Astrocyte (in vitro differentiated cells and primary cell): ENCODE measurements around the gene XYLB.

Source experiments
- EZH2 ChIP-seq: IDR thresholded peaks from 2 replicates; pipeline ENCODE4 v1.6.1; 2012; ENCODE audit warnings: mild to moderate bottlenecking, low read length, inconsistent platforms; ENCODE audit not compliant: insufficient read depth
- TF ChIP-seq, protein P1 (sequence below): IDR thresholded peaks from 2 replicates; pipeline ENCODE4 v1.5.1; 2011; ENCODE audit warnings: low read depth, mild to moderate bottlenecking, inconsistent platforms, low read length, moderate library complexity; ENCODE audit not compliant: insufficient read depth

- TF ChIP-seq, protein P1, sequence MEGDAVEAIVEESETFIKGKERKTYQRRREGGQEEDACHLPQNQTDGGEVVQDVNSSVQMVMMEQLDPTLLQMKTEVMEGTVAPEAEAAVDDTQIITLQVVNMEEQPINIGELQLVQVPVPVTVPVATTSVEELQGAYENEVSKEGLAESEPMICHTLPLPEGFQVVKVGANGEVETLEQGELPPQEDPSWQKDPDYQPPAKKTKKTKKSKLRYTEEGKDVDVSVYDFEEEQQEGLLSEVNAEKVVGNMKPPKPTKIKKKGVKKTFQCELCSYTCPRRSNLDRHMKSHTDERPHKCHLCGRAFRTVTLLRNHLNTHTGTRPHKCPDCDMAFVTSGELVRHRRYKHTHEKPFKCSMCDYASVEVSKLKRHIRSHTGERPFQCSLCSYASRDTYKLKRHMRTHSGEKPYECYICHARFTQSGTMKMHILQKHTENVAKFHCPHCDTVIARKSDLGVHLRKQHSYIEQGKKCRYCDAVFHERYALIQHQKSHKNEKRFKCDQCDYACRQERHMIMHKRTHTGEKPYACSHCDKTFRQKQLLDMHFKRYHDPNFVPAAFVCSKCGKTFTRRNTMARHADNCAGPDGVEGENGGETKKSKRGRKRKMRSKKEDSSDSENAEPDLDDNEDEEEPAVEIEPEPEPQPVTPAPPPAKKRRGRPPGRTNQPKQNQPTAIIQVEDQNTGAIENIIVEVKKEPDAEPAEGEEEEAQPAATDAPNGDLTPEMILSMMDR = no peak
- no peak for TF ChIP-seq EZH2
Measured at GRCh38 chr3:38396861-38397260, 50.3 kb downstream of the XYLB start.
